GM19240 (cell line): ENCODE results near the gene SYTL1.
A peak's percentile ranks its signal among the peaks of the same experiment; 100 is the strongest.

ENCODE experiments used
- DNase-seq: peaks from one replicate; pipeline ENCODE4 v3.0.0; 2011; ENCODE audit warnings: low spot score; ENCODE audit not compliant: insufficient read length

SYTL1 gene

GRCh38 chr1:27341525-27342252 is at the start of gene SYTL1:
TSS of gene SYTL1 (plus strand) at chr1:27342022. CDS start at chr1:27345335, 3,313 bp downstream.
- peak; percentile 88 for DNase-seq

DNA sequence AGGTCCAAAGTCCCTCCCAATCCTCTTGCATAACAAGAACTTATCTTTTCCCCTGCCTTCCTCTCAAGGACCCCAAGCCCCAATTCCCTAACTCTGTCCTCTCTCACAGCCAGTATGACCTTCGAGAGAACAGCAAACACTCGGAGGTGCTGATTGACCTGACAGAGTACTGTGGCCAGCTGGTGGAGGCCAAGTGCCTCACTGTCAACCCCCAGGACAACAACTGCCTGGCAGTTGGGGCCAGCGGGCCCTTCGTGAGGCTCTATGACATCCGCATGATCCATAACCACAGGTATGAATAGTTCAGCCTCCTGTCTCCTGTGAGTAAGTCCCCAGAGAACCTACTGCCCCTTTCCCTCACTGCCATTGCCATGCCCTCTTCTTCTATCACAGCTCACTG is 49.7 kb upstream of the SYTL1 start:
- DNase-seq, result no peak

GRCh38 chr1:27293915-27294314 is 47.9 kb upstream of the SYTL1 start:
- DNase-seq, result no peak

GRCh38 chr1:27296773-27297291 is 45.0 kb upstream of the SYTL1 start:
- no peak for DNase-seq

- no peak for DNase-seq
Observed at GRCh38 chr1:27297903-27298302, 43.9 kb upstream of the SYTL1 start.

DNA sequence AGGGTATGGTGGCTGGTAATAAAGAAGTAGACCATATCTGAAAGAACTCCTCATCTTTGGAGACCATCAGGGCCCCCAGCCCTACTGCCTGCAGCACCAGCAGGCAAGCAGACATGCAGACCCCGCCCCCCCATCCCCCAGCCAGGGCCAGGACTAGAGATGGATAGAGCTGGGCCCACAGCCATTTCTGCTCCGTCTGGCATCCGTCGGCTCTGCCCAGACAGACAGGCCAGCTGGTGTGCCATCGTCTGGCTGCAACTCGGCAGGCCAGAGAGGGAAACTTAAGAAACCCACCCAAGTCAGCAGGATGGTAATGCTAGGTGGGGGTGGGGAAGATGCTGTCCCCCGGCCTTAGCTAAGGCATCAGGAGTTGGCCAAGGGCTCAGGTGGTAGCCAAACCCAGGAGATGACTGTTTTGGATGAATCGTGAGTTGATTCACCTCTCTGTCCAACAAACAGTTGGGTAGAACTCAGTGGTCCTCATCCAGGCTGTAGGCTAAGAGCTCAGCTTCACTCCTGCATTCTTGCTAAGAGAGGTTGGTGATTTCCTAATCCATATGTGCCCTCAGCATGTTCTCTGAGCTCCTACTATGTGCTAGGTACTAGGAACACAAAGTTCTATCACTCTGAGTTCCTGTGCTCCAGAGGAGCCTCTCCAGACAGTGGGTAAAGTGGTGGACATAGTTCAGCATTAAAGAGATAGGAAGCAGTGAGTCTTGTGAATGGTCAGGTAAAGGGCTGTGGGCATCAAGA is 43.0 kb upstream of the SYTL1 start:
- DNase-seq, result no peak

GRCh38 chr1:27299385-27300271 is 42.2 kb upstream of the SYTL1 start:
- DNase-seq, result no peak

- DNase-seq, result peak; percentile 82
Observed at GRCh38 chr1:27300341-27301051, 41.3 kb upstream of the SYTL1 start.

- DNase-seq, result no peak
Observed at GRCh38 chr1:27301052-27301422, 40.8 kb upstream of the SYTL1 start.

DNA sequence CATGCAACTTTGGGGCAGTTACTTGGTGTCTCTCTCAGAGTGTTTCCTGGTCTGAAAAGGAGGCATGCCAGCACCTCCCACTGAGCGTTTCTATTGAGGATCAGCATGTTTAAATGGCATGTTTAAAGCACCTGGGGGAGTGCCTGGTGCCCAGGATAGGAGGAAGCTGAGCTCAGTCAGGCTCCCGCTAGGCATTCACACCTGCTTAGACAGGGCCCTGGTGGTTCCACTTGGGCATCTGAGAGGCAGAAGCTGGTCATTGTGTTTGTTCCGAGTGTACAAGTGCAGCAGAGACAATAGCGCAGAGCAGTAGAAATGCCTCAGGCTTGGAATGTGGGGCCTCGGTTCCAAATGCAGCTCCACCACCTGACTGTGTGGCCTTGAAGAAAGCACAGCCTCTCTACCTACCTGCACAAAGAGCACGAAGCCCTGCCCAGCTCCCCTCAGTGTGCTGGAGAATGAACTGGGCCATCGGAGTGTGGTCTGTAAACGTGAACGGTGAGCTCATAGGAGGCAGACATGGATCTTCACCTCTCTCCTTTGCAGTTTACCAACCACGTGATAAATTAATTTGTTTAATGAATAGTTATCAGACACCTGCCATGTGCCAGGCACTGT is 40.1 kb upstream of the SYTL1 start:
- no peak for DNase-seq

GRCh38 chr1:27302612-27303011 is 39.2 kb upstream of the SYTL1 start:
- no peak for DNase-seq

DNA sequence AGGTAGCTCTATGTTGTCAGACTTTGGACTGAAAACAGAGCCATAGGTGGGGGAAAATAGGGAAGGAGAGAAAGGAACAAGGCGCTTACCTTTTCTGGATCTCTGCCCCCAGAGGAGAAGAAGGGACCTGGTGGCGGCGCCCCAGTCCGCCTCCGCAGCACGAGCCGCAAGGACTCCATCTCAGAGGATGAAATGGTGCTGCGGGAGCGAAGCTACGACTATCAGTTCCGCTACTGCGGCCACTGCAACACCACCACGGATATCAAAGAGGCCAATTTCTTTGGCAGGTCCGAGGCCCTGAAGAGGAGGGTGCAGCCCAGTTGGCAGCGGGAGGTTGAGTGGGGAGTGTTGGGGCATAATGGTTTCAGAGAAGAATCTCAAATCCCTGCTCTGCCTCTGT is 38.3 kb upstream of the SYTL1 start:
- DNase-seq, result no peak

- no peak for DNase-seq
Observed at GRCh38 chr1:27306071-27306470, 35.8 kb upstream of the SYTL1 start.

DNA sequence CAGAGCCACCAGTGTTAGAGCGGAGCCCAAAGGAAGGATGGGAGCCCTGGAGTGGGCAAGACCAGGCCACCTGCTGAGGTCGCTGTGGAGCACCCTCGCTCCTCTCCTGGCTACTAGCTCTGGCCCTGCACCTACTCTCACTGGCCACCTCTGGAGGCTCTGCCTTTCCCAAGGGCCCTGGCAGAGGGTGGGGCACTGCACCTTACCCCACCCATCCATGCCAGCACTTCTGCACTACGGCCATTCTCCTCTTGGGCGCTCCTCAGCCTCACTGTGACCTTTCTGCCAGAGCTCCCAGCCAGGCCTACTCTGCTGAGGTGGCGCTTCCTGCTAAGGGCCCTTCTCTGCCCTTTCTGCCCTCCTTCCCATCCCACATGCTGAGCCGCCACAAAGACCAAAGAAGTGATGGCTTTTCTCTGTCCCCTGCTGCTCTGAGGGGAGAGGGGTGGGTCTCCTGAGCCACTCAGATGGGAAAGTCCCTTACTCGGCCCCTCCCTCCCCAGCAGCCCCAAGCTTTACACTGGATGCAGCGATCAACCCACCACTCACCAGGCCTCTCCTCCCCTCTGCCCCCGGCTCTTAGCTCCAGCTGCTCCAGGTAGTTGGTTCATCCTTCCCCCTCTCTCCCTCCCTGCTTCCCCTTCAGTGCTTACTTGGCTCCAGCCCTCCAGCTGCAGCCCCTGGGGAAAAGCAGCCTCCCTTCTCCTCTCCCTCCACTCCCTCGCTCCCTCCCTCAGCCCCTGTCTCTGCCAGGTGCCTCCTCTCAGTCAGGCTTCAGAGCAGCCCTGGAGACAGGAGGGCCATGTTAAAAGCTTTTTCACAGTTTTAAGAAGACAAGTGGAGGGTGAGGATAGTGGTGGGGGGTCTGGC is 34.7 kb upstream of the SYTL1 start:
- DNase-seq, result no peak

GRCh38 chr1:27307874-27308598 is 33.8 kb upstream of the SYTL1 start:
- no peak for DNase-seq

GRCh38 chr1:27314169-27314568 is 27.7 kb upstream of the SYTL1 start:
- no peak for DNase-seq

DNA sequence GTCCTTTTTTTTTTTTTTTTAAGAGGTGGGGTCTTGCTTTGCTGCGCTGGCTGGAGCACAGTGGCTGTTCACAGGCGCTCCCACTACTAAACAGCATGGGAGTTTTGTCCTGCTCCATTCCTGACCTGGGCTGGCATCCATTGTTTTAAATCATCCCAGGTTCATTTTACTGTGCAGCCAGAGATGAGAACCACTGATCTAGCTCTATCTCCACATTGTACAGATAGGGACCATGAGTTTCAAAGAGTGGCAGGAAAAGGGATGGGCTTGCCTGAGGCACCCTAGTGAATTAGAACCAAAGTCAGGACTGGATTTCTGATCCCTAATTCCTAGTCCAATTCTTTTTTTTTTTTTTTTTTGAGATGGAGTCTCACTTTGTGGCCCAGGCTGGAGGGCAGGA is 27.1 kb upstream of the SYTL1 start:
- DNase-seq, result no peak

DNA sequence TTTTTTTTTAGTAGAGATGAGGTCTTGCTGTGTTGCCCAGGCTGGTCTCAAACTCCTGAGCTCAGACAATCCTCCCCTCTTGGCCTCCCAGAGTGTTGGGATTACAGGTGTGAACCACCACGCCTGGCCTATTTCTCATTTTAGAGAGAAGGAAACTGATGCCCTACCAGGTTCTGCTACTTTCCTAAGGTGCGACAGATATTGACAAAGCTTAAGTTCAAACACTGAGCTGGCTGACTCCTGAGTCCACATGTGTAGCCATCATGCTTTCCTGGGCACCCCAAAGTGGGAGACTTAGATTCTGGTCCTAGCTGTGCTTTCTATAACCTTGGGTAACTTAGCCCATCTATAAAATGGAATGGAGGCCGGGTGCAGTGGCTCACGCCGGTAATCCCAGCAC is 25.0 kb upstream of the SYTL1 start:
- no peak for DNase-seq

GRCh38 chr1:27318136-27318535 is 23.7 kb upstream of the SYTL1 start:
- DNase-seq, result no peak
